OCI-LY3 (cell line): ENCODE results near the gene ACRBP.

ENCODE experiments used
- CTCF ChIP-seq: fragments of 200-600, 300-600 bp; sonication (generic); IDR thresholded peaks from 2 replicates; pipeline ENCODE4 v1.5.1; 2014; ENCODE audit warnings: antibody characterized with exemption, low read length, low read depth
- EZH2phosphoT487 ChIP-seq: fragments of 200-600 bp; shearing (Covaris generic); IDR thresholded peaks from 2 replicates; pipeline ENCODE4 v1.6.1; 2018; ENCODE audit warnings: antibody characterized with exemption, mixed run types, low read depth

- TF ChIP-seq CTCF (no peak), EZH2phosphoT487 (no peak)
Measured at GRCh38 chr12:6635856-6636531, 11.2 kb downstream of the ACRBP start, which contains the start of gene LPAR5.
